C4-2B (cell line): ENCODE results near the gene DNAJC15.
A peak's percentile ranks its signal among the peaks of the same experiment; 100 is the strongest.

Experiments
- H3K27ac ChIP-seq: fragments of 450-650 bp; 2 replicates; pipeline ENCODE4 v1.5.1; 2017
- ZFX ChIP-seq: fragments of 450-650 bp; IDR thresholded peaks from 2 replicates; pipeline ENCODE4 v1.6.1; 2017
- TF ChIP-seq, protein P1 (sequence below): fragments of 450-650 bp; conservative IDR thresholded peaks from 2 replicates; pipeline ENCODE4 v1.5.1; 2017; ENCODE audit warnings: mild to moderate bottlenecking

Gene DNAJC15

GRCh38 chr13:43079392-43079931 is 56.1 kb downstream of the DNAJC15 start:
- TF ChIP-seq ZFX = no peak
- TF ChIP-seq, protein P1, sequence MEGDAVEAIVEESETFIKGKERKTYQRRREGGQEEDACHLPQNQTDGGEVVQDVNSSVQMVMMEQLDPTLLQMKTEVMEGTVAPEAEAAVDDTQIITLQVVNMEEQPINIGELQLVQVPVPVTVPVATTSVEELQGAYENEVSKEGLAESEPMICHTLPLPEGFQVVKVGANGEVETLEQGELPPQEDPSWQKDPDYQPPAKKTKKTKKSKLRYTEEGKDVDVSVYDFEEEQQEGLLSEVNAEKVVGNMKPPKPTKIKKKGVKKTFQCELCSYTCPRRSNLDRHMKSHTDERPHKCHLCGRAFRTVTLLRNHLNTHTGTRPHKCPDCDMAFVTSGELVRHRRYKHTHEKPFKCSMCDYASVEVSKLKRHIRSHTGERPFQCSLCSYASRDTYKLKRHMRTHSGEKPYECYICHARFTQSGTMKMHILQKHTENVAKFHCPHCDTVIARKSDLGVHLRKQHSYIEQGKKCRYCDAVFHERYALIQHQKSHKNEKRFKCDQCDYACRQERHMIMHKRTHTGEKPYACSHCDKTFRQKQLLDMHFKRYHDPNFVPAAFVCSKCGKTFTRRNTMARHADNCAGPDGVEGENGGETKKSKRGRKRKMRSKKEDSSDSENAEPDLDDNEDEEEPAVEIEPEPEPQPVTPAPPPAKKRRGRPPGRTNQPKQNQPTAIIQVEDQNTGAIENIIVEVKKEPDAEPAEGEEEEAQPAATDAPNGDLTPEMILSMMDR = no peak
- no peak overlapping the region for H3K27ac ChIP-seq

- H3K27ac ChIP-seq = no peak overlapping the region
- no peak for TF ChIP-seq ZFX
- TF ChIP-seq, protein P1 = no peak
Measured at GRCh38 chr13:43080199-43080598, 56.8 kb downstream of the DNAJC15 start.

DNA sequence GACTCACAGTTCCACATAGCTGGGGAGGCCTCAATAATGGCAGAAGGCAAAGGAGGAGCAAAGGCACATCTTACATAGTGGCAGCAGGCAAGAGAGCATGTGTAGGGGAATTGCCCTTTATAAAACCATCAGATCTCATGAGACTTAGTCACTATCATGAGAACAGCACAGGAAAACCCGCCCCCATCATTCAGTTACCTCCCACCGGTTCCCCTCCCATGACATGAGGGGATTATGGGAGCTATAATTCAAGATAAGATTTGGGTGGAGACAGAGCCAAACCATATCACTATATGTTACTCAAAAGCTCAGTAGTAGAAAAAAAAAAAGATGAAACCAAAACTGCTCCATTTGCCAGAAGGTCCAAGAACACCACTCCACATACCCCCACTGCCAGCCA is 58.5 kb downstream of the DNAJC15 start:
- TF ChIP-seq, protein P1 = no peak
- TF ChIP-seq ZFX = no peak
- H3K27ac ChIP-seq = no peak overlapping the region

DNA sequence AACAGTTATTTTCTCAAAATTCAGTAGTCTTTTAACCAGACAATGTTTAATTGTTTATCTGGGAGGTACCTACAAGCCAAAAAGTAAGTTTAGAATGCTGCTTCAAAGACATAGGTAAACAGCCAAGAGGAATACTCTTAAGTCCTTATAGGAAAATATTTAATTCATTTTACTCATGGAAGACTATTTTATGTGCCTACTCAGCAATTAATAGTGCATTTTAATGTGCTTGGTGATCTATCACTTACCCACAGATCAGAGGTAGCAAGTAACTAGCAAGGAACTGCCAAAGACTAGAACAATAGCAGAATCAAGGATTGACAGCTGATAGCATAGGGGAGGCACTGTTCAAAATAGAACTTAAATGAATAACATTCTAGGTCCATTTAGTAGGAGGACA is 60.4 kb downstream of the DNAJC15 start:
- TF ChIP-seq, protein P1 = no peak
- no peak for TF ChIP-seq ZFX
- H3K27ac ChIP-seq = no peak overlapping the region

GRCh38 chr13:43085545-43085944 is 62.2 kb downstream of the DNAJC15 start:
- TF ChIP-seq ZFX = no peak
- TF ChIP-seq, protein P1 = peak; percentile 73
- no peak overlapping the region for H3K27ac ChIP-seq

GRCh38 chr13:43086181-43086580 is 62.8 kb downstream of the DNAJC15 start:
- TF ChIP-seq, protein P1 = no peak
- no peak for TF ChIP-seq ZFX
- no peak overlapping the region for H3K27ac ChIP-seq

DNA sequence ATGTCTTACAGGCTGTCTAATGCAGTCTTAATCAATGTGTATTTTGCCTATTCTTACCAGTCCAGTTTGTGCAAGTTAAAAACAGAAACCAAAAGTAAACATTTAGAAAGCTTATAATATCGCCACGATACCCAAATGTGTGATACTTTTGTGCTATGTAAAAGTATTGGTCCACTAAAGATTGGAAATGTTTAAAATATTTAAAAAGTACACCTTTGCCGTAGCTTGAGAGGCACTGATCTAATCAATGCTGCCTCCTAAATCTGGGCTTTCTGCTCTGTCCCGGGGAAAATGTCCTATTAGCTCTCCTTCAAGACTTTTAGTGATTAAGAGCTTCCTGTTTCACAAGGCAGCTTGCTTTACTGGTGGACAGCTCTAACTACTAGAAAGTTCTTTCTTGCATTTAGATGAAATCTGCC is 64.7 kb downstream of the DNAJC15 start:
- H3K27ac ChIP-seq = no peak overlapping the region
- TF ChIP-seq ZFX = no peak
- TF ChIP-seq, protein P1 = no peak
